Smooth muscle cell (in vitro differentiated cells): ENCODE data around the gene KRT77. TPM values are rescaled to one million over a fixed set of nuclear protein-coding genes. Genes with fewer than 3 reads are reported as not detected.

ENCODE experiments used
- DNase-seq: peaks from one replicate; lab custom pipeline; 2025; ENCODE audit not compliant: unreplicated experiment; lab: John Stamatoyannopoulos, UW
- H2AFZ ChIP-seq: fragments of 200-600 bp; sonication (generic); 2 replicates; pipeline ENCODE4 v1.6.0; 2016; ENCODE audit warnings: antibody characterized with exemption, low read depth, mild to moderate bottlenecking
- H3F3A ChIP-seq: fragments of 200-600 bp; sonication (generic); 2 replicates; pipeline ENCODE4 v1.6.0; 2017; ENCODE audit warnings: antibody characterized with exemption, low read depth
- H3K27ac ChIP-seq: fragments of 200-600 bp; sonication (generic); 2 replicates; pipeline ENCODE4 v1.5.1; 2016; ENCODE audit warnings: low read depth, mild to moderate bottlenecking
- H3K27me3 ChIP-seq: fragments of 200-600 bp; sonication (generic); 2 replicates; pipeline ENCODE4 v1.6.1; 2016; ENCODE audit warnings: low read depth, mild to moderate bottlenecking
- H3K36me3 ChIP-seq: fragments of 200-600 bp; sonication (generic); 2 replicates; pipeline ENCODE4 v1.5.1; 2016; ENCODE audit warnings: low read depth
- H3K4me1 ChIP-seq: fragments of 200-600 bp; sonication (generic); 2 replicates; pipeline ENCODE4 v1.5.1; 2016; ENCODE audit warnings: low read depth
- H3K4me2 ChIP-seq: fragments of 200-600 bp; sonication (generic); 2 replicates; pipeline ENCODE4 v1.6.0; 2016; ENCODE audit warnings: mild to moderate bottlenecking
- H3K4me3 ChIP-seq: fragments of 200-600 bp; sonication (generic); 2 replicates; pipeline ENCODE4 v1.5.1; 2016; ENCODE audit warnings: mild to moderate bottlenecking
- H3K79me2 ChIP-seq: fragments of 200-600 bp; sonication (generic); 2 replicates; pipeline ENCODE4 v1.6.0; 2016; ENCODE audit warnings: low read depth, mild to moderate bottlenecking
- H3K9ac ChIP-seq: fragments of 200-600 bp; sonication (generic); 2 replicates; pipeline ENCODE4 v1.6.0; 2016; ENCODE audit warnings: low read depth
- H3K9me3 ChIP-seq: fragments of 200-600 bp; sonication (generic); replicated peaks from 2 replicates; pipeline ENCODE4 v1.5.1; 2016; ENCODE audit warnings: low read depth
- H4K20me1 ChIP-seq: fragments of 200-600 bp; sonication (generic); 2 replicates; pipeline ENCODE4 v1.6.0; 2016; ENCODE audit warnings: low read depth
- WGBS: methylation state at CpG from one replicate; pipeline ENCODE4 v1.1.7; 2016; ENCODE audit warnings: low lambda C conversion rate; 5-methylcytosine and 5-hydroxymethylcytosine counted together
- polyA plus RNA-seq: library from polyadenylated mRNA; unstranded; fragments of >200 nt; fragmentation: Nextera tagmentation; extraction: Ambion mirVana; gene quantifications from 2 replicates; pipeline ENCODE4 v1.2.1, GENCODE V29; 2016
- total RNA-seq: library from RNA; depleted of rRNA; stranded (reverse); fragments of >200 nt; gene quantifications from 2 replicates; pipeline ENCODE4 v1.2.3, GENCODE V29; 2014
- TF ChIP-seq, protein P1 (sequence below): fragments of 200-600 bp; sonication (generic); IDR thresholded peaks from 2 replicates; pipeline ENCODE4 v1.5.1; 2017; ENCODE audit warnings: borderline replicate concordance, mild to moderate bottlenecking, antibody characterized with exemption; ENCODE audit not compliant: insufficient read depth, poor library complexity, severe bottlenecking

The KRT77 gene
- total and polyA plus RNA-seq, 2 experiments from 2014 or later: 3.8 TPM; not detected in 1

DNA sequence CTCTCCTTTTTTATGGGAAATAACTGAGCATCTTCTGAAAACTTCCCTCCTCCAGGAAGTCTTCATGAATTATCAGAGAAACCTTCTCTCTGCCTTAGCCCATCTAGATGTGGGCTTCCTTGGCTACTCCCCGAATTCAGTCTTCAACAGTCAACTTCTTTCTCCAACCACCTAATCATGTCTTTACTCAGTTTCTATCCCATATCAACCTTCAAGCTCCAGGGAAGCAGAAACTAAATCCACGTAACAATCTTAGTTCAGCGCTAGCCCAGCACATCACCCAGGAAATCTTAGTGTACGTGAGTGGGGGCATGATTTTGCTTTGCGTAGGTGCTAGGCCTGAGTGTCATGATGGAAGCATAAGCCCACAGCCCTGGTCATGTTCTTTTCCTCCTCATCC, 12.7 kb upstream of the KRT77 start:
- Histone ChIP-seq H3K4me3 (no peak overlapping the region), H3K27ac (no peak overlapping the region), H3K4me2 (no peak overlapping the region), H3F3A (no peaks in the 10 kb centered on the region), H2AFZ (no peak overlapping the region), H3K36me3 (no peaks in the 10 kb centered on the region), H3K79me2 (no peaks in the 10 kb centered on the region), H4K20me1 (no peaks in the 10 kb centered on the region), H3K9ac (no peak overlapping the region), H3K9me3 (no peaks in the 10 kb centered on the region), H3K27me3 (peaks cover 54% of the 10 kb centered on the region), H3K4me1 (no peaks in the 10 kb centered on the region)
- DNase-seq: no peak
- TF ChIP-seq, protein P1, sequence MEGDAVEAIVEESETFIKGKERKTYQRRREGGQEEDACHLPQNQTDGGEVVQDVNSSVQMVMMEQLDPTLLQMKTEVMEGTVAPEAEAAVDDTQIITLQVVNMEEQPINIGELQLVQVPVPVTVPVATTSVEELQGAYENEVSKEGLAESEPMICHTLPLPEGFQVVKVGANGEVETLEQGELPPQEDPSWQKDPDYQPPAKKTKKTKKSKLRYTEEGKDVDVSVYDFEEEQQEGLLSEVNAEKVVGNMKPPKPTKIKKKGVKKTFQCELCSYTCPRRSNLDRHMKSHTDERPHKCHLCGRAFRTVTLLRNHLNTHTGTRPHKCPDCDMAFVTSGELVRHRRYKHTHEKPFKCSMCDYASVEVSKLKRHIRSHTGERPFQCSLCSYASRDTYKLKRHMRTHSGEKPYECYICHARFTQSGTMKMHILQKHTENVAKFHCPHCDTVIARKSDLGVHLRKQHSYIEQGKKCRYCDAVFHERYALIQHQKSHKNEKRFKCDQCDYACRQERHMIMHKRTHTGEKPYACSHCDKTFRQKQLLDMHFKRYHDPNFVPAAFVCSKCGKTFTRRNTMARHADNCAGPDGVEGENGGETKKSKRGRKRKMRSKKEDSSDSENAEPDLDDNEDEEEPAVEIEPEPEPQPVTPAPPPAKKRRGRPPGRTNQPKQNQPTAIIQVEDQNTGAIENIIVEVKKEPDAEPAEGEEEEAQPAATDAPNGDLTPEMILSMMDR: no peak
- 96% methylated on average over 5 of the region's 5 CpGs for WGBS

DNA sequence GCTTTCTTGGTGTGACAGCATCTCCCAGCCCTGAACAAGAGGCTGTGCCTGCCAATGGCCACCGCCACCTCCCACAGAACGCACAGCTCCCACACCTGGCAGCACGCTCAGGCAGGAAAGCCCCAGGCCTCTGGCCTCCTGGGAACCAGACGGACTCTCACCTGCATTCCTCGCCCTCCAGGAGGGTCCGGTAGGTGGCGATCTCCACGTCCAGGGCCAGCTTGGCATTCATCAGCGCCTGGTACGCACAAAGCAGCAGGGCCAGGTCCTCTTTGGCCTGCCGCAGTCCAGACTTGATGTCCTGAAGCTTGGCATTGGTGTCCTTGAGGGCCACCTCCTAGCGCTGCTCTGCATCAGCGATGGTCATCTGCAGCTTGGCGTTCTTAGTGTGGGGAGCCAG, 12.1 kb upstream of the KRT77 start:
- Histone ChIP-seq H3K4me2 (no peak overlapping the region), H3K79me2 (no peaks in the 10 kb centered on the region), H3K36me3 (no peaks in the 10 kb centered on the region), H3K9me3 (no peaks in the 10 kb centered on the region), H3K4me1 (no peaks in the 10 kb centered on the region), H2AFZ (no peak overlapping the region), H3K9ac (no peak overlapping the region), H3K4me3 (no peak overlapping the region), H3F3A (no peaks in the 10 kb centered on the region), H3K27ac (no peak overlapping the region), H3K27me3 (peaks cover 54% of the 10 kb centered on the region), H4K20me1 (no peaks in the 10 kb centered on the region)
- TF ChIP-seq, protein P1: no peak
- DNase-seq: no peak
- 62% methylated on average over 14 of the region's 14 CpGs for WGBS

DNA sequence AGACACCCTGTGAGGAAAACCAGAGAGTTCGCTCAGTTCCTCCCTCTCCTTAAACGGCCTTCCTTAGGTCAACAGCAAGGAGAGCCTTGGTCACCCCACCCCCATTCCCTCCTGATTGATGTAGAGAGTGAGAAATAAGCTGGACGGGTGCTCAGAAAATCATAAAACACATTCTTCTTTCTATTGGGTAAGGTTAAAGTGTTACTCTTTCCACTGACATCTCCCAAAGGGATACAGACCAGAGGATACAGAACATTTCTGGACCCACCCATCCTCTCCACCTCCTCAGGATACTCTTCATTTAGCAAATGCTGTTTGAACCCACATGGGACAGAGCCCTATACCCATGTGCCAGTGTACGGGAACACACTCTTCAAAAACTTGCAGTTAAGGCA, 11.6 kb upstream of the KRT77 start:
- no peaks in the 10 kb centered on the region for H4K20me1 ChIP-seq

More for the DNA sequence above, 11.6 kb upstream of the KRT77 start:
- TF ChIP-seq, protein P1: no peak
- Histone ChIP-seq H3F3A (no peaks in the 10 kb centered on the region), H3K4me3 (no peak overlapping the region), H3K4me1 (no peaks in the 10 kb centered on the region), H3K9me3 (no peaks in the 10 kb centered on the region), H3K27me3 (peaks cover 54% of the 10 kb centered on the region), H2AFZ (no peak overlapping the region), H3K27ac (no peak overlapping the region), H3K79me2 (no peaks in the 10 kb centered on the region), H3K9ac (no peak overlapping the region), H3K36me3 (no peaks in the 10 kb centered on the region), H3K4me2 (no peak overlapping the region)
- DNase-seq: no peak
- 87% methylated on average over 4 of the region's 4 CpGs for WGBS
